Measurements from ENCODE around the gene ARHGEF18.
"Not testable (repeated sequence)": the region's sequence is repeated elsewhere in the genome, so short reads cannot be mapped to it uniquely, and the experiment has no call there.

GRCh38 chr19:7346997-7347396 is 1.7 kb upstream of the ARHGEF18 start:
- not testable (repeated sequence) for TF ChIP-seq EZH2 (IDR thresholded peaks at IDR 0.05; ENCODE audit: borderline replicate concordance, insufficient read depth, low read depth, low read length, poor library complexity, severe bottlenecking); CTCF (IDR thresholded peaks at IDR 0.05)

Data from B cell (primary cell).